Measurements from ENCODE around the gene ADAMTS12.

ADAMTS12 gene

GRCh38 chr5:33766023-33766422 lies 125.8 kb downstream of the ADAMTS12 start:
- TF ChIP-seq, protein P1, sequence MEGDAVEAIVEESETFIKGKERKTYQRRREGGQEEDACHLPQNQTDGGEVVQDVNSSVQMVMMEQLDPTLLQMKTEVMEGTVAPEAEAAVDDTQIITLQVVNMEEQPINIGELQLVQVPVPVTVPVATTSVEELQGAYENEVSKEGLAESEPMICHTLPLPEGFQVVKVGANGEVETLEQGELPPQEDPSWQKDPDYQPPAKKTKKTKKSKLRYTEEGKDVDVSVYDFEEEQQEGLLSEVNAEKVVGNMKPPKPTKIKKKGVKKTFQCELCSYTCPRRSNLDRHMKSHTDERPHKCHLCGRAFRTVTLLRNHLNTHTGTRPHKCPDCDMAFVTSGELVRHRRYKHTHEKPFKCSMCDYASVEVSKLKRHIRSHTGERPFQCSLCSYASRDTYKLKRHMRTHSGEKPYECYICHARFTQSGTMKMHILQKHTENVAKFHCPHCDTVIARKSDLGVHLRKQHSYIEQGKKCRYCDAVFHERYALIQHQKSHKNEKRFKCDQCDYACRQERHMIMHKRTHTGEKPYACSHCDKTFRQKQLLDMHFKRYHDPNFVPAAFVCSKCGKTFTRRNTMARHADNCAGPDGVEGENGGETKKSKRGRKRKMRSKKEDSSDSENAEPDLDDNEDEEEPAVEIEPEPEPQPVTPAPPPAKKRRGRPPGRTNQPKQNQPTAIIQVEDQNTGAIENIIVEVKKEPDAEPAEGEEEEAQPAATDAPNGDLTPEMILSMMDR (IDR thresholded peaks at IDR 0.05; ENCODE audit: low read depth, low read length, missing control alignments) = no peak
- no peak overlapping the region for H3K4me3 ChIP-seq (ENCODE audit: low read depth, low read length)
- DNase-seq (ENCODE audit: low read depth) = no peak

GRCh38 chr5:33764786-33765185 lies 127.0 kb downstream of the ADAMTS12 start:
- TF ChIP-seq, protein P1 (IDR thresholded peaks at IDR 0.05; ENCODE audit: low read depth, low read length, missing control alignments) = no peak
- no peak overlapping the region for H3K4me3 ChIP-seq (ENCODE audit: low read depth, low read length)
- DNase-seq (ENCODE audit: low read depth) = no peak

- TF ChIP-seq, protein P1 (IDR thresholded peaks at IDR 0.05; ENCODE audit: low read depth, low read length, missing control alignments) = no peak
- H3K4me3 ChIP-seq (ENCODE audit: low read depth, low read length) = no peak overlapping the region
- no peak for DNase-seq (ENCODE audit: low read depth)
These were observed 128.4 kb downstream of the ADAMTS12 start for GRCh38 chr5:33763435-33763834.

DNA sequence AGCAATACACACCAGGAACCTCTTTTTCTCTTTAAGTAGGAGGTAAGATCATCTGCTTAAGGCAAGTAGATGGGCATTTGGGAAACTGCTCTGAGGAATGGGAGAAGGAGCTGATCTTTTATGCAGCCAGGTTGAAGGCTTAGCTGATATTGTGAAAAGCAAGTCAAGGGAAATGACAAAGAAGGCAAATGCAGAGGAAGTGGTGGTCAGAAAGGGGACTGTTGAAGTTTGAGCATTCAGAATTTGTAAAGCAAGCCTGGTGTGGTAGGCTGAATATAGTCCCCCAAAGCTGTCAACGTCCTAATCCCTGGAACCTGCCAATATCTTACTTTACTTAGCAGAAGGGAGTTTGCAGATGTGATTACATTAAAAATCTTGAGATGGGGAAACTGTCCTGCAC lies 128.9 kb downstream of the ADAMTS12 start:
- no peak overlapping the region for H3K4me3 ChIP-seq (ENCODE audit: low read depth, low read length)
- TF ChIP-seq, protein P1 (IDR thresholded peaks at IDR 0.05; ENCODE audit: low read depth, low read length, missing control alignments) = no peak
- DNase-seq (ENCODE audit: low read depth) = no peak

DNA sequence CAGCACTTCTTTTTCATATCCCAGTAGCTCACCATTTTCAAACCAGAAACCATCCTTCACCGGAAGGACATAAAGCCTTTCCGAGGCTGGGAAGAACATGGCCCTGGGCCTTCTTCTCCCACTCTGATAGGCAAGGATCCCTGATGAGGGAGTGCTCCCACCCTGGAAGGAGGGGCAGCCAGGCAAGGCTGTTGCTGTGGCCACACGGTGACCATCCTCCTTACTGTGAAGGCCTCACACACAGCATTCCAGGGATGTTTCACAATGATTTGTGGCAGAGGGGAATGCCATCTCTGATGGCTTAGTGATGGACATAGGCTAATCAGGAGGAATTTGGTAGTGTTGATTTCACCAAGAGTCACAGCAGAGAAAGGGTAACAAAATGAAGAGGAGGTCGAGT lies 130.7 kb downstream of the ADAMTS12 start:
- TF ChIP-seq, protein P1 (IDR thresholded peaks at IDR 0.05; ENCODE audit: low read depth, low read length, missing control alignments) = no peak
- no peak overlapping the region for H3K4me3 ChIP-seq (ENCODE audit: low read depth, low read length)
- DNase-seq (ENCODE audit: low read depth) = no peak

- no peak for DNase-seq (ENCODE audit: low read depth)
- no peak overlapping the region for H3K4me3 ChIP-seq (ENCODE audit: low read depth, low read length)
- TF ChIP-seq, protein P1 (IDR thresholded peaks at IDR 0.05; ENCODE audit: low read depth, low read length, missing control alignments) = no peak
These were observed 133.1 kb downstream of the ADAMTS12 start for GRCh38 chr5:33758737-33759136.

DNA sequence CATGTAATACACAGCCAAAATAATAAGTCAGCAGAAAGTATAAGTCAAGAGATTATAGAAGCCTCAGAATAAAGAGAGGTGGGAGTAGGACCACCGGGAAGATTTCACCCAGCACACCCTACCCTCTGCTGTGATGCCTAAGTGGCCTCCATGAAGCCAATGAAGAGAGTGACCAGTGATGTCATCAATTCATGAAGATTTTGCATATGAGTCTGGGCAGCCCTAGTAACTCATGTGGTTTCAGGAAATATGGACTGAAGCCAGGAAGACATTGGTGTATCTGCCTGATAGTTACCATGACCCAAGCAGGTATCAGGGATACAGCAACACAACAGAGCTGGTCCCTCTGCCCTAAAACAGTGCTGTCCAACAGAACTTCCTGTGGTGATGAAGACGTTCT lies 135.3 kb downstream of the ADAMTS12 start:
- DNase-seq (ENCODE audit: low read depth) = no peak
- TF ChIP-seq, protein P1 (IDR thresholded peaks at IDR 0.05; ENCODE audit: low read depth, low read length, missing control alignments) = no peak
- H3K4me3 ChIP-seq (ENCODE audit: low read depth, low read length) = no peak overlapping the region
